PC-3 (cell line): ENCODE results near the gene PLOD1. TPM values are rescaled to one million over a fixed set of nuclear protein-coding genes. Genes with fewer than 3 reads are reported as not detected.
"Not testable (repeated sequence)": the region's sequence is repeated elsewhere in the genome, so short reads cannot be mapped to it uniquely, and the experiment has no call there.

Experiments used
- ATAC-seq: fragments of 200-7000 bp; cut with Tn5 transposase; 2 replicates; pipeline ENCODE4 v1.9.1; 2020; ENCODE audit warnings: mild to moderate bottlenecking, moderate library complexity
- BruUV-seq: library from RNA; stranded (reverse); fragments of 400-500 nt; replicated peaks from 2 replicates; lab custom pipeline; 2021; lab: Mats Ljungman, UMichigan
- CTCF ChIA-PET: fragments of 300-600 bp; sonication (Branson Sonifier 250); formaldehyde crosslinking; loops from one replicate; lab custom pipeline; 2022; ENCODE audit warnings: antibody characterized with exemption; lab: Charles Lee
- POLR2A ChIA-PET: fragments of 300-600 bp; sonication (Branson Sonifier 250); formaldehyde crosslinking; loops from one replicate; lab custom pipeline; 2022; ENCODE audit warnings: antibody characterized with exemption; ENCODE audit not compliant: unreplicated experiment; lab: Charles Lee
- DNase-seq: peaks from one replicate; pipeline ENCODE4 v3.0.0-alpha.2; 2015
- H2AFZ ChIP-seq: fragments of 300-600 bp; sonication (generic); 2 replicates; pipeline ENCODE4 v1.6.0; 2016; ENCODE audit warnings: antibody characterized with exemption, low read length
- H3F3A ChIP-seq: fragments of 300-600 bp; sonication (generic); one replicate; pipeline ENCODE4 v1.6.0; 2017; ENCODE audit warnings: antibody characterized with exemption, low read length, control low read depth, mild to moderate bottlenecking; ENCODE audit not compliant: unreplicated experiment
- H3K27ac ChIP-seq: fragments of 300-600 bp; sonication (generic); 2 replicates; pipeline ENCODE4 v1.5.1; 2016; ENCODE audit warnings: mild to moderate bottlenecking, low read length
- H3K27me3 ChIP-seq: fragments of 300-600 bp; sonication (generic); 2 replicates; pipeline ENCODE4 v1.6.1; 2016; ENCODE audit warnings: low read length, mixed read lengths
- H3K36me3 ChIP-seq: fragments of 300-600 bp; sonication (generic); 2 replicates; pipeline ENCODE4 v1.6.1; 2016; ENCODE audit warnings: low read depth, mixed run types, low read length, mixed read lengths
- H3K4me1 ChIP-seq: fragments of 300-600 bp; sonication (generic); 2 replicates; pipeline ENCODE4 v1.5.1; 2016; ENCODE audit warnings: low read length; ENCODE audit not compliant: insufficient read depth
- H3K4me2 ChIP-seq: fragments of 300-600 bp; sonication (generic); 2 replicates; pipeline ENCODE4 v1.6.0; 2016; ENCODE audit warnings: low read length
- H3K4me3 ChIP-seq: fragments of 300-600 bp; sonication (generic); 2 replicates; pipeline ENCODE4 v1.5.1; 2016; ENCODE audit warnings: mild to moderate bottlenecking, low read length, mixed read lengths
- H3K79me2 ChIP-seq: fragments of 300-600 bp; sonication (generic); 2 replicates; pipeline ENCODE4 v1.6.1; 2017; ENCODE audit warnings: low read length, mixed read lengths
- H3K9ac ChIP-seq: fragments of 300-600 bp; sonication (generic); 2 replicates; pipeline ENCODE4 v1.6.0; 2016; ENCODE audit warnings: mild to moderate bottlenecking, low read length
- H3K9me2 ChIP-seq: fragments of 300-600 bp; sonication (generic); replicated peaks from 2 replicates; pipeline ENCODE4 v1.6.1; 2016; ENCODE audit warnings: mixed run types, low read length, mixed read lengths
- H3K9me3 ChIP-seq: fragments of 300-600 bp; sonication (generic); 2 replicates; pipeline ENCODE4 v1.6.1; 2016; ENCODE audit warnings: low read length, mixed read lengths
- H4K20me1 ChIP-seq: fragments of 300-600 bp; sonication (generic); 2 replicates; pipeline ENCODE4 v1.6.1; 2016; ENCODE audit warnings: low read length, mixed read lengths
- EZH2 ChIP-seq: fragments of 300-600 bp; sonication (generic); IDR thresholded peaks from one replicate; pipeline ENCODE4 v1.6.1; 2017; ENCODE audit warnings: antibody characterized with exemption, mild to moderate bottlenecking, low read length; ENCODE audit not compliant: unreplicated experiment
- EZH2phosphoT487 ChIP-seq: fragments of 300-600 bp; sonication (generic); IDR thresholded peaks from 2 replicates; pipeline ENCODE4 v1.6.1; 2018; ENCODE audit warnings: mild to moderate bottlenecking, antibody characterized with exemption, low read length, borderline replicate concordance
- intact Hi-C: fragments of 100-400 bp; cut with micrococcal nuclease; formaldehyde crosslinking; loops from 2 replicates; pipeline ENCODE4 v1.9.0; 2023
- total RNA-seq: library from RNA; depleted of rRNA; stranded (reverse); fragments of >200 nt; gene quantifications from 2 replicates; pipeline ENCODE4 v1.2.3, GENCODE V29; 2014
- TF ChIP-seq, protein P1 (sequence below): fragments of 300-600 bp; sonication (generic); conservative IDR thresholded peaks from 2 replicates; pipeline ENCODE4 v1.5.1; 2017; ENCODE audit warnings: antibody characterized with exemption, low read depth, mild to moderate bottlenecking, low read length

The PLOD1 gene
- total RNA-seq, 1 experiment from 2014 or later, result 179 TPM

DNA sequence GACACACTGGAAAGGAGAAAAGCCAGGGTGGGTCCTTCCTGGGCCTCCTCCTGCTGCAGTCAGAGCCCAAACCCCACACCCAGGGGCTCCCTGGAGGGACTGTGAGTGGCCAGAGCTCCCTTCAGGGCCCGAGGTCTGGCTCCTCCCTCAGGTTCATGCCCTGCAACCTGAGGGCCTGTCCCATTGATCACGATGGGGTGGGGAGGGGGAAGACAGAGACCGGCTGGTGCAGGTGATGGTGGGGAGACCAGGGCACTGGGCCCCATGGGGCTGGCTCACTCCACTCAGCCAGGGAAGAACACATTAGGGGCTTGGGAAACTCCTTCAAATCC is 45.7 kb upstream of the PLOD1 start:
- TF ChIP-seq EZH2, result no peak
- TF ChIP-seq, protein P1, sequence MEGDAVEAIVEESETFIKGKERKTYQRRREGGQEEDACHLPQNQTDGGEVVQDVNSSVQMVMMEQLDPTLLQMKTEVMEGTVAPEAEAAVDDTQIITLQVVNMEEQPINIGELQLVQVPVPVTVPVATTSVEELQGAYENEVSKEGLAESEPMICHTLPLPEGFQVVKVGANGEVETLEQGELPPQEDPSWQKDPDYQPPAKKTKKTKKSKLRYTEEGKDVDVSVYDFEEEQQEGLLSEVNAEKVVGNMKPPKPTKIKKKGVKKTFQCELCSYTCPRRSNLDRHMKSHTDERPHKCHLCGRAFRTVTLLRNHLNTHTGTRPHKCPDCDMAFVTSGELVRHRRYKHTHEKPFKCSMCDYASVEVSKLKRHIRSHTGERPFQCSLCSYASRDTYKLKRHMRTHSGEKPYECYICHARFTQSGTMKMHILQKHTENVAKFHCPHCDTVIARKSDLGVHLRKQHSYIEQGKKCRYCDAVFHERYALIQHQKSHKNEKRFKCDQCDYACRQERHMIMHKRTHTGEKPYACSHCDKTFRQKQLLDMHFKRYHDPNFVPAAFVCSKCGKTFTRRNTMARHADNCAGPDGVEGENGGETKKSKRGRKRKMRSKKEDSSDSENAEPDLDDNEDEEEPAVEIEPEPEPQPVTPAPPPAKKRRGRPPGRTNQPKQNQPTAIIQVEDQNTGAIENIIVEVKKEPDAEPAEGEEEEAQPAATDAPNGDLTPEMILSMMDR, result no peak
- TF ChIP-seq EZH2phosphoT487, result no peak
- H3K9me2 ChIP-seq, result no peaks in the 10 kb centered on the region
- no peak overlapping the region for H3K4me3 ChIP-seq
- POLR2A ChIA-PET, result interaction anchor here (0.6 kb wide), 2 partner anchors 19 to 21 kb away, joined by 3 to 4 read pairs; no protein-coding TSS in a partner anchor
- no peak overlapping the region for H3K9ac ChIP-seq
- ATAC-seq, result no peak
- H3F3A ChIP-seq, result no peaks in the 10 kb centered on the region
- H3K79me2 ChIP-seq, result no peaks in the 10 kb centered on the region
- intact Hi-C loops, result no loop called here
- no TSS peak for BruUV-seq
- no peaks in the 10 kb centered on the region for H3K9me3 ChIP-seq
- H3K27me3 ChIP-seq, result no peaks in the 10 kb centered on the region
- no peaks in the 10 kb centered on the region for H4K20me1 ChIP-seq
- no peak overlapping the region for H2AFZ ChIP-seq
- no peak overlapping the region for H3K4me2 ChIP-seq
- DNase-seq, result no peak
- H3K4me1 ChIP-seq, result no peaks in the 10 kb centered on the region
- CTCF ChIA-PET, result no interaction called here
- no peak overlapping the region for H3K27ac ChIP-seq
- H3K36me3 ChIP-seq, result no peaks in the 10 kb centered on the region

DNA sequence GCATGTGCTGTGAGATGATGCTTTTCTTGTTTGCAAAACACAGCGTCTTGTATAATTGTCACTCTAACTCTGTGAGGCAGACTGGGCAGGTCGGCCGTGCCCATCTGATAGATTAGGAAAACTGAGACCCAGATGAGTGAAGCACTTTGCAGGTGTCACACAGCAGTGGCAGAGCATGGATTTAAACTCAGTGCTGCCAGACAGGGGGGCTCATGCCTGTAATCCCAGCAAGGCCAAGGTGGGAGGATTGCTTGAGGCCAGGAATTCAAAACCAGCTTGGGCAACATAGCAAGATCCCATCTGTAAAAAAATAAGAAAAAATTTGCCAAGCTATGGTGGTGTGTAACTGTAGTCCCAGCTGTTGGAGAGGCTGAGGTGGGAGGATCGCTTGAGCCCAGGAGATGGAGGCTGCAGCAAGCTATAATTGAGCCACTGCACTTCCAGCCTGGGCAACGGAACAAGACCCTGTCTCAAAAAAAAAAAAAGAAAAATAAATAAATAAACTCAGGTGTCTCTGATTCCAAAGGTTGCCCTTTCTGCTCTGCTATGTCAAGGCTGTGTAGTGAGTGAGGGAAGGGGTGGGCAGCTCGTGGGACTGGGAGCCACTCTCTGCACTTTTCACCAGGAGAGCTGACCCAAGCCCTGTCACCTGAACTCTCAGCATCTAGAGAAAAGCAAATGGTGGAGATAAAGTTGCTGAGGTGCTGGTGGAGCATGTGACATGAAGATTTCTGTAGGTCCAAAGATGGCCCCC is 42.9 kb upstream of the PLOD1 start:
- ChIA-PET POLR2A (interaction anchor here (0.7 kb wide), 1 partner anchor 17 kb away, joined by 4 read pairs; no protein-coding TSS in a partner anchor), CTCF (interaction anchor here (0.6 kb wide), 1 partner anchor 52 kb away, joined by 3 read pairs; no protein-coding TSS in a partner anchor)
- H4K20me1 ChIP-seq, result no peaks in the 10 kb centered on the region
- intact Hi-C loops, result no loop called here
- no peak for TF ChIP-seq EZH2phosphoT487
- TF ChIP-seq, protein P1, result no peak
- no peak for TF ChIP-seq EZH2
- no peak overlapping the region for H3K4me2 ChIP-seq
- no TSS peak for BruUV-seq
- H3K79me2 ChIP-seq, result no peaks in the 10 kb centered on the region
- no peaks in the 10 kb centered on the region for H3K9me3 ChIP-seq
- H3K9me2 ChIP-seq, result no peaks in the 10 kb centered on the region
- no peak overlapping the region for H3K4me3 ChIP-seq
- H3K36me3 ChIP-seq, result no peaks in the 10 kb centered on the region
- H3K27me3 ChIP-seq, result no peaks in the 10 kb centered on the region
- H3K9ac ChIP-seq, result no peak overlapping the region
- DNase-seq (no peak), ATAC-seq (no peak)
- H3K27ac ChIP-seq, result no peak overlapping the region
- no peaks in the 10 kb centered on the region for H3K4me1 ChIP-seq
- no peaks in the 10 kb centered on the region for H3F3A ChIP-seq
- H2AFZ ChIP-seq, result no peak overlapping the region

DNA sequence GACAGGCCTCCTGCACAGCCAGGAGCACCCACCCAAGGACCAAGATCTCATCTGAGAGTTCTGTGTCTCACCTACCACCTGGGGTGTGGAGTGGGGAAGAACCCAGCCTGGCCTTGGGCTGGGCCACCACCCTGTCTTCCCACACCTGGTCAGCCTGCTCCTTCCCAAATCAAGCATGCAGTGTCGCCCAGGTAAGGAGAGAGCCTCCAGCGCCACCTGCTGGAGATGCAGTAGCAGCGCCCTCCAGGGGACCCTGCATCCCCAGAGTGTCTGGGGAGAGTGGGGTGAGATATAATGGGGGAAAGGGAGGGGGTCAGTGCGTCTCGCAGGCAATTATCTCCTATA is 40.6 kb upstream of the PLOD1 start:
- no TSS peak for BruUV-seq
- TF ChIP-seq, protein P1, result peak; percentile 95
- TF ChIP-seq EZH2, result no peak
- TF ChIP-seq EZH2phosphoT487, result no peak
- intact Hi-C loops, result loop anchor here (1.0 kb wide), 2 partner anchors 56 to 109 kb away; no protein-coding TSS in a partner anchor
- Histone ChIP-seq H3K27me3 (0 out of 2 replicates have a peak, but pooled peaks cover 5% of the 10 kb centered on the region), H3F3A (no peaks in the 10 kb centered on the region), H3K79me2 (no peaks in the 10 kb centered on the region), H3K36me3 (no peaks in the 10 kb centered on the region), H3K4me3 (no peak overlapping the region), H2AFZ (no peak overlapping the region), H3K4me1 (no peaks in the 10 kb centered on the region), H3K9ac (no peak overlapping the region), H4K20me1 (no peaks in the 10 kb centered on the region), H3K27ac (no peak overlapping the region), H3K9me3 (no peaks in the 10 kb centered on the region), H3K4me2 (no peak overlapping the region), H3K9me2 (no peaks in the 10 kb centered on the region)
- DNase-seq, result peak; percentile 73
- POLR2A ChIA-PET, result no interaction called here
- peak; percentile 99 for ATAC-seq
- CTCF ChIA-PET, result no interaction called here

DNA sequence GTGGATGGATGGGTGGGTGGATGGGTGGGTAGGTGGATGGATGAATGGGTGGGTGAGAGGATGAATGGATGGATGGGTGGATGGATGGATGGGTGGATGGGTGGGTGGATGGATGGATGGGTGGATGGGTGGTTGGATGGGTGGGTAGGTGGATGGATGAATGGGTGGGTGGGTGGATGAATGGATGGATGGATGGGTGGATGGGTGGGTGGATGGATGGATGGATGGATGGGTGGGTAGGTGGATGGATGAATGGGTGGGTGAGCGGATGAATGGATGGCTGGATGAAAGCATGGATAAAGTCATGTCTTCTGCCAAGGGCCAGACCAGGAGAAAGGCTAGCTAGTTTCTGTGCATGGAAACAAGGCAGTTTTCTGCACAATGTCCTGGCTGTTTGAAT is 40.0 kb upstream of the PLOD1 start:
- H2AFZ ChIP-seq, H3K9ac ChIP-seq, H3K36me3 ChIP-seq, H3K79me2 ChIP-seq, BruUV-seq, H4K20me1 ChIP-seq, H3K4me2 ChIP-seq, H3K9me2 ChIP-seq, DNase-seq, H3K27me3 ChIP-seq, H3K4me3 ChIP-seq, H3F3A ChIP-seq, ATAC-seq, H3K27ac ChIP-seq, H3K4me1 ChIP-seq, POLR2A ChIA-PET, CTCF ChIA-PET, H3K9me3 ChIP-seq: not testable (repeated sequence)
- intact Hi-C loops, result loop anchor here (1.0 kb wide), 2 partner anchors 56 to 109 kb away; no protein-coding TSS in a partner anchor
